Mucosa of descending colon (tissue), 3 donors: ENCODE measurements around the gene HARS2. TPM values are rescaled to one million over a fixed set of nuclear protein-coding genes. Genes with fewer than 3 reads are reported as not detected.
"Not testable (repeated sequence)": the region's sequence is repeated elsewhere in the genome, so short reads cannot be mapped to it uniquely, and the experiment has no call there.

ENCODE experiments used
- ATAC-seq: fragments of 200-7000 bp; cut with Tn5 transposase; one replicate; pipeline ENCODE4 v1.9.1; 2020; ENCODE audit warnings: mild to moderate bottlenecking, moderate library complexity
- DNase-seq, 3 donors: peaks; one replicate each; pipeline ENCODE4 v3.0.0-alpha.2; 2020
- H3K36me3 ChIP-seq: fragments of 200-600 bp; one replicate; pipeline ENCODE4 v1.8.0; 2021; ENCODE audit warnings: low read depth, mild to moderate bottlenecking
- H3K4me1 ChIP-seq: fragments of 200-600 bp; one replicate; pipeline ENCODE4 v1.8.0; 2021; ENCODE audit warnings: low read depth, mild to moderate bottlenecking
- H3K4me3 ChIP-seq: fragments of 200-600 bp; one replicate; pipeline ENCODE4 v1.8.0; 2021; ENCODE audit warnings: mild to moderate bottlenecking
- H3K9me3 ChIP-seq: fragments of 200-600 bp; one replicate; pipeline ENCODE4 v1.8.0; 2021; ENCODE audit warnings: mild to moderate bottlenecking
- intact Hi-C, 2 donors: fragments of 100-400 bp; cut with DNase I in 1 of 2; cut with micrococcal nuclease in 1 of 2; formaldehyde crosslinking; loops; one replicate each; pipeline versions ENCODE4 v1.11.0 to v1.11.1; 2022; cut with DNase I, micrococcal nuclease
- total RNA-seq, 3 donors: library from RNA; stranded (reverse); fragmentation: NEBNext Ultra II Directional in 2 of 3; extraction: Animal tissue kit (Norgen Biotek cat#: 25700) in 2 of 3; gene quantifications; one replicate each; pipeline versions ENCODE4 v1.2.1 to v1.2.4, GENCODE V29; 2021 to 2023
- TF ChIP-seq, protein P1 (sequence below): fragments of 200-600 bp; IDR thresholded peaks from one replicate; pipeline ENCODE4 v1.8.0; 2022; ENCODE audit warnings: antibody characterized with exemption, mild to moderate bottlenecking
- donor health status: DM: no; HTN: no; CAD: no; lungs with moderate emphysema.
- donor health status: DM: no; HTN: no; CAD: no.
- donor health status: DM: no; HTN: yes; CAD: no.

The HARS2 gene
- total RNA-seq, 3 donors from 2014 or later, result 28.9 to 43.3 (median 39.6) TPM

DNA sequence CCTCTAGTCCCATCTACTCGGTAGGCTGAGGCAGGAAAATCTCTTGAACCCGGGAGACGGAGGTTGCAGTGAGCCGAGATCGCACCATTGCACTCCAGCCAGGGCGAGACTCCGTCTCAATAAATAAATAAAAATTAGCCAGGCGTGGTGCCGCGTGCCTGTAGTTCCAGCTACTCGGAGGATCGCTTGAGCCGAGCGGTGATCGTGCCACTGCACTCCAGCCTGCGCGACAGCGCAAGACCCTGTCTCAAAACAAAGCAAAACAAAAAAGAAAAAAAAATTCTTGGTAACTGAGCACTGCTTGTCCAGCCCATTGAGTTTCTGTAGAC lies 27.3 kb upstream of the HARS2 start:
- ATAC-seq (peak; percentile 8), DNase-seq (no peak)
- peaks cover 3% of the 10 kb centered on the region for H3K36me3 ChIP-seq
- TF ChIP-seq, protein P1, sequence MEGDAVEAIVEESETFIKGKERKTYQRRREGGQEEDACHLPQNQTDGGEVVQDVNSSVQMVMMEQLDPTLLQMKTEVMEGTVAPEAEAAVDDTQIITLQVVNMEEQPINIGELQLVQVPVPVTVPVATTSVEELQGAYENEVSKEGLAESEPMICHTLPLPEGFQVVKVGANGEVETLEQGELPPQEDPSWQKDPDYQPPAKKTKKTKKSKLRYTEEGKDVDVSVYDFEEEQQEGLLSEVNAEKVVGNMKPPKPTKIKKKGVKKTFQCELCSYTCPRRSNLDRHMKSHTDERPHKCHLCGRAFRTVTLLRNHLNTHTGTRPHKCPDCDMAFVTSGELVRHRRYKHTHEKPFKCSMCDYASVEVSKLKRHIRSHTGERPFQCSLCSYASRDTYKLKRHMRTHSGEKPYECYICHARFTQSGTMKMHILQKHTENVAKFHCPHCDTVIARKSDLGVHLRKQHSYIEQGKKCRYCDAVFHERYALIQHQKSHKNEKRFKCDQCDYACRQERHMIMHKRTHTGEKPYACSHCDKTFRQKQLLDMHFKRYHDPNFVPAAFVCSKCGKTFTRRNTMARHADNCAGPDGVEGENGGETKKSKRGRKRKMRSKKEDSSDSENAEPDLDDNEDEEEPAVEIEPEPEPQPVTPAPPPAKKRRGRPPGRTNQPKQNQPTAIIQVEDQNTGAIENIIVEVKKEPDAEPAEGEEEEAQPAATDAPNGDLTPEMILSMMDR, result no peak
- intact Hi-C loops, result no loop called here
- peaks cover 19% of the 10 kb centered on the region for H3K4me1 ChIP-seq
- no peaks in the 10 kb centered on the region for H3K9me3 ChIP-seq
- peak overlapping the region; percentile 88 for H3K4me3 ChIP-seq

DNA sequence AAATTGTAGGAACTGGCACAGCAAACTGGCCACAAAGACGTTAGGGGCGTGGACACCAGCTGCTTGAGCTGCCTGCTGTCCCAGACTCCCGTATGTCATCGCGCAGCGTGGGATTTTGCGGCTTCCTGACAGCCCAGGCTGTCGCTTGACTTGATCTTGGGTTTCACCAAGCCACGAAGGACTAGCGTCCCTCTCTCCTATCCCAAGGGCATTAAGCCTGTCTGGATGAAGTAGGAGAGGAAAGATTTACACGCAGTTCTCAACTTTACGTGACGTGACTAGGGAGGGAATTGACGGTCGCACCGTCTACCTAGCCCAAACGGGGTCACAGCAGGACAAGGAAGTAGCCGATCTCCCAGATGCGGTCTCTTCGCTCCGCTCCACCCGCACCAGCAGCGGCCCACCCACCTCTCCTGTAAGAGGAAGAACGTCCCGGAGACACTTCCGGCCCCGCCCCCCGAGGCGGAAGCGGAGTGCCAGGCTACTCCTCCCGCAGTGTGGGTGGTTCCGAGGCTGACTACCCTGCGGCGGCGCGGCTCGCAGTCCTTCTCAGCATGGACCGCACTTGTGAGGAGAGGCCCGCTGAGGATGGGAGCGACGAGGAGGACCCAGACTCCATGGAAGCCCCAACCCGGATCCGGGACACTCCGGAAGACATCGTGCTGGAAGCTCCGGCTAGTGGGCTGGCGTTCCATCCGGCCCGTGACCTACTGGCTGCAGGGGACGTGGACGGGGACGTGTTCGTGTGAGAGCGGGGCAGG lies 26.7 kb upstream of the HARS2 start, which contains the start of gene WDR55:
WDR55 (plus strand) TSS at position 546 of the 761 bp plus-strand sequence; CDS start at position 555, 9 bp downstream.
- TF ChIP-seq, protein P1, result no peak
- ATAC-seq (peak; percentile 98), DNase-seq (peak; percentile 98 to 99 (median 99))
- intact Hi-C loops, result no loop called here
- Histone ChIP-seq H3K9me3 (no peaks in the 10 kb centered on the region), H3K36me3 (no peaks in the 10 kb centered on the region), H3K4me1 (peaks cover 19% of the 10 kb centered on the region), H3K4me3 (peak within 1 kb of the TSS; percentile 88)

DNA sequence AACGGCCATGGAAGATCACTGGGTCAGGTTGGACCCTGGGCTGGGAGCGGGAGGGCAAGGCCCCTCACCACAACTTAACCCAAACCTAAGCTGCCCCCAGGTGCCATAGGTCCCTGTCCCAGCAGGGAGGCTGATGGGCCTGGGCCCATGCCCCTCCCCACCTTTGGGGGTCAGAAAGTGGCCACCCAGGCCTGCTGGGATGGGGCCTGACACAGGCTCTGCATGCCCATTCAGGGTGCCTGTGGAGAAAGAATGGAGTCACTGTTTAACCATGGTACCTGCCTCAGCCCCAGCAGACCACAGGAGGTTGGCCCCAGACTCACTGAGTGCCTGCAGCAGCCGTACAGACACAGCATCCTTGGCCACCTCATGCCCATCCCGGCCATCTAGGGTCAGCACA lies 20.2 kb upstream of the HARS2 start:
- intact Hi-C loops, H3K36me3 ChIP-seq, H3K9me3 ChIP-seq, DNase-seq, H3K4me3 ChIP-seq: not testable (repeated sequence)
- H3K4me1 ChIP-seq, result peaks cover 17% of the 10 kb centered on the region
- peak; percentile 2 for ATAC-seq

DNA sequence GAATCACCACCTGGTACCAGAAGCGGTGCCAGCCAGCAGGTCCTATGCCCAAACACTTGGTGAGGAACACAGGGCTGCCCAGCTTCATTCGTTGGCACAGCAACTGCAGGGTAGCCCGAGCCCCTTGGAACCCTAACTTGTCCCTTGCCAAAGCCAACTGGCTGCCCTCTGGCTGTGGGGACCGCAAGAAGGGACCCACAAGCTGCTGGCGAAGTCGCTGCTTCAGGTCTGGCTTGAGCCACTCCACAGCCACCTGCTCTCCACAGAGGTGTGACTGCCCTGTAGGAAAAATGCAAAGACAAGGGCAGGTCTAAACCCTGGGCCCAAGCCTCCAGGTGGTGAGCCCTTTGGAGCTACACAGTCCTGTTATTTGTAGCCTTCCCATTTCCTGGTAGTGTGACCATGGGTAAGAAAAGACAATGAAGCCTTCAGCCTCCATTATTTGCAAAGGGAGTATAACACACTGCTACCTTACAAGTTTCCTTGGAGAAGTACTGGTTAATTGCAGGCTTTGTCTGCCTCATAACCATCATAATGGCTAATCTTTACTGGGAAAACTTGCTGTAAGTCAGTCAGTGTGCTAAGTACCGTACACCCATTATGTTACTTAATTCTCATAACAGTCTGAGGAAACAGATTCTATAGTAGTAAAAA lies 19.7 kb upstream of the HARS2 start:
- TF ChIP-seq, protein P1, result no peak
- Histone ChIP-seq H3K4me1 (peaks cover 11% of the 10 kb centered on the region), H3K9me3 (no peaks in the 10 kb centered on the region), H3K36me3 (no peaks in the 10 kb centered on the region), H3K4me3 (no peak overlapping the region)
- DNase-seq, result no peak
- intact Hi-C loops, result no loop called here
- peak; percentile 81 for ATAC-seq

DNA sequence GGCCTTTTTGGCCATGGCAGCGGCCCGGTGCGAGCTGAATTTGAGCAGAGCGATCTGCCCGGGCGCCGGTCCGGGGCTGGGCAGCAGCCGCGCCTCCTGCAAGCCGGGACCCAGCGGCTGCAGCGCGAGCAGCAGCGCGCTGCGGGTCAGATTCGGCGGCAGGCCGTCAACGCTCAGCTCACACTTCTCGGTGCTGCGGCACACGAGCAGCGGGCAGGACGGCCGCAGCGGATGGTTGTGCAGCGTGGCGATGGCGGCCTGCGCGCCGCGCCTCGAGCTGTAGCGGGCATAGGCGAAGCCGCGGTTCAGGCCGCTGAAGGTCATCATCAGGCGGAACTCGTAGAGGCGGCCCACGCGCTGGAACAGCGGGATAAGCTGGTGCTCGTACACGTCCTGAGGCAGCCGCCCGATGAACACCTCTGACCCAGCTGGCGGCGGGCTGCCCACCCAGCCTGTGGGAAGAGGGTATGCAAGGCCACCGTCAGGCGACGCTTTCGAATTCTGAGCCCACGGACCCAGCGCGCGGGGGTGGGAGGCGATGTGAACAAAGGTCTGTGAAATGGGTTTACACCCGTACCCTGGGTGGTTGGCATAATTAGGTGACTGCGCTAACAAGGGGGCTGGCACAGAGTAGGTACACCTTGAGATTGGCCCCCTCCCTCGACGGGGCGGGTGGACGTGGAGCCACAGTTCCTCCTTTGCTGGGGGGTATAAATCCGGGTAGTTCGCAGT lies 18.6 kb upstream of the HARS2 start:
- no peak overlapping the region for H3K4me3 ChIP-seq

More for the DNA sequence above, 18.6 kb upstream of the HARS2 start:
- TF ChIP-seq, protein P1, result no peak
- ATAC-seq (peak; percentile 10), DNase-seq (peak in 2 of 3 donors; percentile 57 to 67)
- Histone ChIP-seq H3K9me3 (no peaks in the 10 kb centered on the region), H3K36me3 (no peaks in the 10 kb centered on the region), H3K4me1 (peaks cover 9% of the 10 kb centered on the region)
- intact Hi-C loops, result no loop called here
